ENCODE data around the gene SP2.

The SP2 gene

DNA sequence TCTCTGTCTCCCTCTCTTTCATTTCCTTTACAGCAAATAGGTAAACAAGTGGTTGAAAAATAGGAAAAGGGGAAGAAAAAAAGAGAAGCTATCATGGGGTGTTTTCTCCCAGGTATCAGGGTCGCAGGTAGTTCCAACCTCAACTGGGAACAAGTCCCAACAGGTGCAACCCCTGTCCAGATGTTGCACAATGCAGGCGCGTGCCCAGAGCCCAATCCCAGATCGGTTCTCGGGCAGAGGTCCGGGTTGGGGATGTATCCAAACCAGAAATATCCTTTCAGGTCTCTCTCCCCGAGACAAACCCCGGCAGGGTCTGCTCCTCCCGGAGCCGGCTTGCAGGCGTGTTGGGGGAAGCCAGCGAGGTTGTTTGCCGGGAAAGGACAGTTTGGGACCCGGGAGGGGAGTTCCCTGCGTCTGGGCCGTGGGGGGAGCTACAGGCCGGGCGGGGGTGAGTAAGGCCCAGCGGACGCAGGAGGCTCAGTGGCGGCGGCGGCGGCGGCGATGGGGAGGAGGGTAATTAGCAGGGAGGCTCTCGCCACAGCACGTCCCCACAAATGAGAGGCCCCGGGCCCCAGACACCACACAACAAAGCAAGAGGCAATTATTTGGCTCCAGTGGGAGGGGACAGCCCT, 23.9 kb upstream of the SP2 start:
- no peak for TF ChIP-seq ZFX (IDR thresholded peaks at IDR 0.05; ENCODE audit: borderline replicate concordance)
- TF ChIP-seq, protein P1, sequence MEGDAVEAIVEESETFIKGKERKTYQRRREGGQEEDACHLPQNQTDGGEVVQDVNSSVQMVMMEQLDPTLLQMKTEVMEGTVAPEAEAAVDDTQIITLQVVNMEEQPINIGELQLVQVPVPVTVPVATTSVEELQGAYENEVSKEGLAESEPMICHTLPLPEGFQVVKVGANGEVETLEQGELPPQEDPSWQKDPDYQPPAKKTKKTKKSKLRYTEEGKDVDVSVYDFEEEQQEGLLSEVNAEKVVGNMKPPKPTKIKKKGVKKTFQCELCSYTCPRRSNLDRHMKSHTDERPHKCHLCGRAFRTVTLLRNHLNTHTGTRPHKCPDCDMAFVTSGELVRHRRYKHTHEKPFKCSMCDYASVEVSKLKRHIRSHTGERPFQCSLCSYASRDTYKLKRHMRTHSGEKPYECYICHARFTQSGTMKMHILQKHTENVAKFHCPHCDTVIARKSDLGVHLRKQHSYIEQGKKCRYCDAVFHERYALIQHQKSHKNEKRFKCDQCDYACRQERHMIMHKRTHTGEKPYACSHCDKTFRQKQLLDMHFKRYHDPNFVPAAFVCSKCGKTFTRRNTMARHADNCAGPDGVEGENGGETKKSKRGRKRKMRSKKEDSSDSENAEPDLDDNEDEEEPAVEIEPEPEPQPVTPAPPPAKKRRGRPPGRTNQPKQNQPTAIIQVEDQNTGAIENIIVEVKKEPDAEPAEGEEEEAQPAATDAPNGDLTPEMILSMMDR (IDR thresholded peaks at IDR 0.05), result no peak

DNA sequence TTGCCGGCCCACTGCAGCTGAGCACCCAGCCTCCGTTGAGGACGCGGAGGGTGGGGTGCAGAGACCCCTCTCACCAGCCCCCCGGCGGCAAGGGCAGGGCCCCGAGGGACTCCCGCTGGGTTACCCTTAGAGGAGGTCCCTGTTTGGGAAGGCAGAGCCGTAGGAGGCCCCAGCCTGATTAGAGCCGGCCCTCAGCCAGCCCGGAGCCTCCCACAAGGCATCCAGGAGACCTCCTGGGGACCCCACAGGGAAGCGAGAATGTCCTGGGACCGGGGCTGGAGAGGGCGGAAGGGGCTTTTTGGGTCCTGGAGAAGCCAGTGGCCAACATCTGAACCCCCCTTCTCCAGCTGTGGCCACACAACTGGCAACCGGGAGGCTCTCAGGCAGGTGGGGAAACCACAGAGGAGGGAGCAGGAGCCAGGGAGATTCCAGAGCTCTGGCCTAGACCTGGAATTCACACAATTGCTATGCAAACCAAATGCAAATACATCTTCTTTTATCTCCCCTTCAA, 23.3 kb upstream of the SP2 start:
- TF ChIP-seq, protein P1 (IDR thresholded peaks at IDR 0.05), result no peak
- TF ChIP-seq ZFX (IDR thresholded peaks at IDR 0.05; ENCODE audit: borderline replicate concordance), result no peak
- no peak overlapping the region for H3K27ac ChIP-seq

More for the DNA sequence above, 23.9 kb upstream of the SP2 start:
- H3K27ac ChIP-seq, result no peak overlapping the region

DNA sequence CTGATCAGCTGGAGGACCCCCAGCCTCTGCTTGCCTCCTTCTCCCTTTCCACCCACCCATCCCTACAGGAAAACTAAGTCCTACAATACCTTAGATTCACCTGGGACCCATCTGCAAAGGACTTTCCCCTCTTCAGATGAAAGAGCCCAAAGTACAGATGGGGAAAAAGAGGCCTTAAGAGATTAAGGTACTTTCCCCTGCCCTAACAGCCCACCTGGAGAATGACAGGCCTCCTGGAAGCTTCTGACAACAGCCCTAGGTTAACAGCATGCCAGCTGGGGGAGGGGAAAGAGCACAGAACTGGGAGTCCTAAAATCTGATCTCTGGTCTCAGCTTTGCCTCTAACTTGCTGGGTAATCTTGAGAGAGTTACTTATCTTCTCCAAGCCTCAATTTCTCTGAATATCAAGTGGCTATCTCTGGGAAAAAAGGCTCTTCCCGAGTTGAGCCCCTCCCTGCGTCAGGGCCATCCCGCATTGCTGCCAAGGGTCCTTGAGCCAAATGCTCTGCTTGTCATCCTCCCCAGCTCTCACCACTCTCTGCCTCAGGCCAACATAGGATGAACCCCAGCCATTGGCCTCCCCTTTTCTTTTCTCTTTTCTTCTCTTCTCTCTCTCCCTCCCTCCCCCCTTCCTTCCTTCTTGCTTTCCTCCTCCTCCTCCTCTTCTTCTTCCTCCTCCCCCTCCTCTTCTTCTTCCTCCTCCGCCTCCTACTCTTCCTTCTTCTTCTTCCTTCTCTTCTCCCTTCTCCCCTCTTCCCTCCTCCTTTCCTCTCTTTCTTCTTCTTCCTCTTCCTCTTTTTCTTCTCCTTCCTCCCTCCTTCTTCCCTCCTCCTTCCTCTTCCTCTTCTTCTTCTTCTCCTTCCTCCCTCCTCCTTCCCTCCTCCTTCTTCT, 22.6 kb upstream of the SP2 start:
- TF ChIP-seq, protein P1 (IDR thresholded peaks at IDR 0.05), result no peak
- TF ChIP-seq ZFX (IDR thresholded peaks at IDR 0.05; ENCODE audit: borderline replicate concordance), result no peak
- no peak overlapping the region for H3K27ac ChIP-seq

DNA sequence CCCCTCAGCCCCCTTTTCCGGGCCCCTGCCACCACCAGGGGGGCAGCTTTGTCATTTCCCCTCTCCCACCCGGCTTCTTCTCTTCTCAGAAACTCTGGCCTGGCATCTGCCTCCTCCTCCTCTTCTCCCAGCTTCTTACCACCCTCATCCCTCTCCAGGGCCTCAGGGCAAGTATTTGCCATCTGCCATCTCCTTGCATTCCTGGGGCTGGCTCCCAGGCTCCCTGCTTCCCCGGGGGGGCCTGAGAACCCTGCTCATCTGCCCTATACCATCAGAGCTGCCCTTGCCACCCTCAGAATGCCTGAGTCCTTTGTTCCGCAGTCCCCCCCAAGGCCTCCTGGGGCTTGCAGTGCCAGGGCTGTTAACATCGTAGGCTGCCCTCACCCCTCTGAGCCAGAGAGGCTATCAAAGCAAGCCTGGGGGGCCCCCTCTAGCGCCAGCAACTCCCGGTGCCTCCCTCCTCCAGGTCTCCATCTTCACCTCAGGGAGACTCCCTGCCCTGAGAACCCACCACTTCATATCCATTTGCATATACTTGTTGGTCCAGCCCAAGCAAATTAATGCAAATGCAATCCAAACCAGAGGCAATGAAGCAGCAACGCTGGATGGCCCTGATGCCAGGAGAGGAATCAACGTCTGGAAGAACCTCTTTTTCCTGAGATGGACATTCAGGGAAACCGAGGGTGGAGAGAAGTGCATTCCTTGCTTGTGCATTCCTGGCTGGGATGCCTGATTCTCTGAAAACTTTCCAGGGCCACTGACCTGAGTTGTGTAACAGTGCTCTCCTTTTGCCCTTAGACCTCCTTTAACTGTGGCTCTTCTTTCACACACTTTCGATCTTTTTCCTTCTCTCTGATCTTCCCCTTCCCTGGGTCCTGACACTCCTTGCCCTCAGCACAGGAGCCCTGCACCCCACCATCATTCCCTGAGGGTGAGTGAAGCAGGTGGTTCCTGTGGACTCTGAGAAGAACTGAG, 20.7 kb upstream of the SP2 start:
- no peak overlapping the region for H3K27ac ChIP-seq
- TF ChIP-seq ZFX (IDR thresholded peaks at IDR 0.05; ENCODE audit: borderline replicate concordance), result no peak
- TF ChIP-seq, protein P1 (IDR thresholded peaks at IDR 0.05), result no peak

DNA sequence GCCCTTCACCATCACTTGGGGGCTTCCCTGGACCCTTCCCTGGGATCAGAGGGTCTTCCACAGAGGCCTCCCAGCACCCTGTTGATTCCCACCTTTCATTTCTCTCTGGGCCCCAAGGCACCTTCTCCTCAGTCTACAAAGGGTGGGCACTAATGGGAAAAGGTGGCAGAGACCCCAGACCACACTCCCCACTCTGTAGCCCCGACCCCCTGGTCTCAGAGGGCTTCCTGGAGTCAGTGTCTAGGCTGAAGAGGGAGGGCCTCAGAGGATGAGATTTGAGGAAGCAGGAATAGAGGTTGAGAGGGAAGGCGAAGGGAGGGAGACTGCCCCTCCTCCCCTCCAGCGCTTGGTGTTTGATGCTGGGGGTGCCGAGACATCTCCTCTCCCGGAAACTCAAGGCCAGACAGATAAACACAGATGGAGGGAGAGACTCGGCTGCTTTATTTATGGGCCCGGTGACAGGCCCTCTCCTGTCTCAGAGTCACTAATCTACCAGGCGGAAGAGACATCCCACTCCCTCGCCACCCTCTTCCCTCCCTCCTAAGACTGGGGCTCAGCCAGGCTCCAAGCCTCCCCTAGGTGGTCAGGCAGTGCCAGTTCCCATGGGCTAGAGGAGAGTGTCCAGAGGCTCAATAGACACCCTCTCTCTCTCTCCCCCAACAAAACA, 18.5 kb upstream of the SP2 start:
- no peak for TF ChIP-seq ZFX (IDR thresholded peaks at IDR 0.05; ENCODE audit: borderline replicate concordance)
- TF ChIP-seq, protein P1 (IDR thresholded peaks at IDR 0.05), result no peak
- no peak overlapping the region for H3K27ac ChIP-seq

DNA sequence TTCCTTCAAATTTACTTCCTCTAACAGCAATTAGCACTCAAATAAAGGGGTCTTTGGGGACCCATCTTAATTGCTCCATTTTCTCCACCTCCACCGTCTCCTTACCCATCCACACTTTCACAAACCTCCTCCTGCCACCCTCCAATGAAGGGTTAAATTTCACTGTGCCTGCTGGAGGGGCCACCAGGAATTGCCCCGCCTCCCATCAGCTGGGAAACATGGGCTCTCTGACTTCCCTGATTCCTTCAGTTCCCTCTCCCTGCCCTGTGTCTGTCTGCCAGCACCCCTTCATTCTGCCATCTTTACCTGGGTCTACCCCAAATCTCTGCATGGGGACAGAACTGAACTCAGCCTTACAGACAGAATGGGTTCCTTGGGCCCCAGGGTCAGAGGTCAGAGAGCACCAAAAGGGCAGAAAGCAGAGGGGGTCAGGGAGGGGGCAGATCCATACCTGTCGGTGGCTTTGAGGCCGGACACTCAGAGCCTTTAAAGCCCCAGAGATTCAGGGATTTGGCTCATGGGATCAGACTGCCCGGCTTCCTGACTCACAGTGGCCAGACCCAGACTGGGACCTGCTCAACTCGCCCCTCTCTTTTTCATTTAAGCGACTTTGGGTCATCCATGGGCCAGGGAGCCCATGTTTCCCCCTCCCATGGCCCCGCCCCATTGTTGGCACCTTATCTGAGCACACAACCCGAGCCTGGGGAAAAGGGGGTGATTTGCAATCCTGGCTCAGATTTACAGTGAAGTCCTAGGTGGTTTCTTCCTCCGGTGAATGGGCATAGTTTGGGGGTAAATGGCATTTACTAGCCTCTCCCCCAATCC, 17.6 kb upstream of the SP2 start:
- H3K27ac ChIP-seq, result no peak overlapping the region
- TF ChIP-seq ZFX (IDR thresholded peaks at IDR 0.05; ENCODE audit: borderline replicate concordance), result no peak
- TF ChIP-seq, protein P1 (IDR thresholded peaks at IDR 0.05), result no peak

Measured in 22Rv1 (cell line).